GM19463 (cell line): Measurements from ENCODE around the gene CD68.
A peak's percentile ranks its signal among the peaks of the same experiment; 100 is the strongest.

Experiments used
- ATAC-seq: cut with Tn5 transposase; IDR thresholded peaks from one replicate; pipeline ENCODE4 v1.9.1; 2021; ENCODE audit warnings: mild to moderate bottlenecking, moderate library complexity; ENCODE audit not compliant: unreplicated experiment

CD68 gene

DNA sequence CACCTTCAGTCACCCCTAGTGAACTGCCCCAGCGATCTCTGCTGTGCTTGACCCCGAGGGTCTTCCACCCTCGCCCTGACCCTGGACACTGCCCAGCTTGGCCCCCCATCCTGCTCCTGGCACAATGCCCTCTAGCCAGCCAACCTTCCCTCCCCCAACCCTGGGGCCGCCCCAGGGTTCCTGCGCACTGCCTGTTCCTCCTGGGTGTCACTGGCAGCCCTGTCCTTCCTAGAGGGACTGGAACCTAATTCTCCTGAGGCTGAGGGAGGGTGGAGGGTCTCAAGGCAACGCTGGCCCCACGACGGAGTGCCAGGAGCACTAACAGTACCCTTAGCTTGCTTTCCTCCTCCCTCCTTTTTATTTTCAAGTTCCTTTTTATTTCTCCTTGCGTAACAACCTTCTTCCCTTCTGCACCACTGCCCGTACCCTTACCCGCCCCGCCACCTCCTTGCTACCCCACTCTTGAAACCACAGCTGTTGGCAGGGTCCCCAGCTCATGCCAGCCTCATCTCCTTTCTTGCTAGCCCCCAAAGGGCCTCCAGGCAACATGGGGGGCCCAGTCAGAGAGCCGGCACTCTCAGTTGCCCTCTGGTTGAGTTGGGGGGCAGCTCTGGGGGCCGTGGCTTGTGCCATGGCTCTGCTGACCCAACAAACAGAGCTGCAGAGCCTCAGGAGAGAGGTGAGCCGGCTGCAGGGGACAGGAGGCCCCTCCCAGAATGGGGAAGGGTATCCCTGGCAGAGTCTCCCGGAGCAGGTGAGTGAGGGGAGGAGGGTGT is 20.7 kb upstream of the CD68 start, which contains the start of gene TNFSF13:
TSS of gene TNFSF13 (plus strand) at position 207 of the 776 bp plus-strand sequence. CDS start at position 497, 290 bp downstream.
- ATAC-seq, result no peak

DNA sequence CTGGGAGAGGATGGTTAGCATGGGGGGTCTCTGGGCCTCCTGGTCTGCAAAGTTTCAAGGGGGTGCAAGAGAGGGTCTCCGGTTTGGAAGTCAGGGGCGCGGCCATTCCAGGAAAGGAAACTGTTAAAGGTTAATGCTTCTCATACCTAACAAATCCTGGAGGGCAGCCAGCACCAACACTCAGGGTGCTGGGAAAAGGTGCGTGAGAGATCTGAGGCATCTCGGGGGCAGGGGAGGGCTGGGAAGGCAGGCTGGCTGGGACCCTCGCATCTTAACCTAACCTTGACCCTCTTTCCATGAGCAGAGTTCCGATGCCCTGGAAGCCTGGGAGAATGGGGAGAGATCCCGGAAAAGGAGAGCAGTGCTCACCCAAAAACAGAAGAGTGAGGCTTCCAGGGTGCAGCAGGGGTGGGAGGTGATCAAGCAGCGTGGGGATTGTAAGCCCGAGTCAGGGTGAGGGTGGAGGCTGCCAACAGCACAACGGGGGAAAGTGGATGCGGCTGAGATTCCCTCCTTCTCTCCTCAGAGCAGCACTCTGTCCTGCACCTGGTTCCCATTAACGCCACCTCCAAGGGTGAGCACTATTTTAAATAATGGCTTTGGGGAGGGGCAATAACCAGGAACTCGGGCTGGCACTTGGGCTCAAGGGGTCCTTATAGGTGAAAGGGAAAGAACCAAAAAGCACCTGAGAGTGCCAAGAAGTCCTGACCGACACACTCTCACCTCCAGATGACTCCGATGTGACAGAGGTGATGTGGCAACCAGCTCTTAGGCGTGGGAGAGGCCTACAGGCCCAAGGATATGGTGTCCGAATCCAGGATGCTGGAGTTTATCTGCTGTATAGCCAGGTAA is 19.9 kb upstream of the CD68 start:
- no peak for ATAC-seq

DNA sequence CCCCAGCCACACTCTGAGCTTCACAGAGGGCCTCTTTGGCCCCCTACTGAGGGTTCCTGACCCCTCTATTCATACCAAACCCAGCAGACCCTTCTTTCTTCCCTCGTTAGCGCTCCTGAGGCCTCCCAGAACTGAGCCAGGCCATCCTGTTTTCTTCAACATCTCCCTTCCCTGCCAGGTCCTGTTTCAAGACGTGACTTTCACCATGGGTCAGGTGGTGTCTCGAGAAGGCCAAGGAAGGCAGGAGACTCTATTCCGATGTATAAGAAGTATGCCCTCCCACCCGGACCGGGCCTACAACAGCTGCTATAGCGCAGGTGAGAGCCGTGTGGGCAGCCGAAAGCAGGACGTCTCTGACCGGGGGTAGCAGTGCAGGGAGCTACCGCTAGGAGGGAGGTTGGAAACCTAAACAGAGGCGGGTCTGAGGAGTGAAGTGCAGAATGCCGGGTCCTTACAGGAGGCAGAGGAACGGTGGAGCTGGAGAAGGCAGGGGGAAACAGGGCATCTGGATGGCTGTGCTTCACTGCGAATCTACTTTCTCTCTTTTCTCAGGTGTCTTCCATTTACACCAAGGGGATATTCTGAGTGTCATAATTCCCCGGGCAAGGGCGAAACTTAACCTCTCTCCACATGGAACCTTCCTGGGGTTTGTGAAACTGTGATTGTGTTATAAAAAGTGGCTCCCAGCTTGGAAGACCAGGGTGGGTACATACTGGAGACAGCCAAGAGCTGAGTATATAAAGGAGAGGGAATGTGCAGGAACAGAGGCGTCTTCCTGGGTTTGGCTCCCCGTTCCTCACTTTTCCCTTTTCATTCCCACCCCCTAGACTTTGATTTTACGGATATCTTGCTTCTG is 19.0 kb upstream of the CD68 start:
- no peak for ATAC-seq

DNA sequence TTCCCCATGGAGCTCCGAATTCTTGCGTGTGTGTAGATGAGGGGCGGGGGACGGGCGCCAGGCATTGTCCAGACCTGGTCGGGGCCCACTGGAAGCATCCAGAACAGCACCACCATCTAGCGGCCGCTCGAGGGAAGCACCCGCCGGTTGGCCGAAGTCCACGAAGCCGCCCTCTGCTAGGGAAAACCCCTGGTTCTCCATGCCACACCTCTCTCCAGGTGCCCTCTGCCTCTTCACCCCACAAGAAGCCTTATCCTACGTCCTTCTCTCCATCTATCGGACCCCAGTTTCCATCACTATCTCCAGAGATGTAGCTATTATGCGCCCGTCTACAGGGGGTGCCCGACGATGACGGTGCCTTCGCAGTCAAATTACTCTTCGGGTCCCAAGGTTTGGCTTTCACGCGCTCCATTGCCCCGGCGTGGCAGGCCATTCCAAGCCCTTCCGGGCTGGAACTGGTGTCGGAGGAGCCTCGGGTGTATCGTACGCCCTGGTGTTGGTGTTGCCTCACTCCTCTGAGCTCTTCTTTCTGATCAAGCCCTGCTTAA is 18.3 kb upstream of the CD68 start:
- ATAC-seq, result peak; percentile 48

DNA sequence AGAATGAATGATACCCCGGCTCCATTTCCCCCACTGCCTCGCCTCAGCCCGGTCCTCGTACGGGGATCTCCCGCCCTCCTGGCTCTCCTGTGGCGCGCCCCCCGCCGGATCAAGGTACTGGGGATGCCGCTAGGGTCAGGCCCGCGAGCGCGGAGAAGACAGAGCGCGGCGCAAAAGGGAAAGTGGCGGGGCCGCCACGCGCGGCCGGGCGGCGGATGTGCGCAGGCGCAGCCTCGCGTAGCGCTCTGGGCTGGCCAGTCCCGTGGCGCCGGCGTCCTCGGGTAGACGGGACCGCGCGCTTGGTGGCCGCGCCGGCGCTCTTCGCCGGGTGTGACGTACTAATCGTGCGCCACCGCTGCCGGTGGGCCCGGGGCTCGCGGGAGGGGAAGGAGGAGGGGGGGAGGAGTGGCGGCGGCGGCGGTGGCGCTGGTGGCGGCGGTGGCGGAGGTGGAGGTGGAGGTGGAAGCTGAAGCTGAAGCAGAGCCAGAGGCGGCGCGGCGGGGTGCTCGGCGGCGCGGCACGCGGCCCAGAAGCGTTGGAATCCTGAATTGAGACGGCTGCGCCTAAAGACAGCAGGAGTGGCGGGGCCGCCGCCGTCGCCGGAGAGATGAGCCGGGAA is 17.7 kb upstream of the CD68 start, which contains the start of gene SENP3:
TSS of gene SENP3 (plus strand) at position 331 of the 619 bp plus-strand sequence. CDS start 1,158 bp downstream, outside the sequence.
- peak; percentile 61 for ATAC-seq

DNA sequence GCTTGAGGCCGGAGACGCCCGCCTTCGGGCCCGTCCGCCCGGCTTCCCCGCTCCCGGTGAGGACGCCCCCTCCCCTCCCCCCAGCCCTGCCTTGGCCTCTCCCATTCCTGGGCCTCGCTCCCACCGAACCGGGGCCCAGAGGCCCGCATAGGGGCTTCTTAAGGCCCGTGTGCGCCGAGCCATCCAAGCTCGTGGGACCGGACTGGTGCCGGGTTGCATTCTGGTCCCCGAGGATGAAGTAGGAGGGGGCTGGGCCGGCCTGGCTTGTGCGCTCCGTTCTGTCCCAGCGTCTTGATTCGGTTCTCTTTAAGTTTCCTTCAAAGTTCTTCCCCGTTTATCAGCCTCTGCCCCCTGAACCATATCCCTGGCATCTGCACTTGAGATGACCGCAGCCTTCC is 17.2 kb upstream of the CD68 start:
- no peak for ATAC-seq

DNA sequence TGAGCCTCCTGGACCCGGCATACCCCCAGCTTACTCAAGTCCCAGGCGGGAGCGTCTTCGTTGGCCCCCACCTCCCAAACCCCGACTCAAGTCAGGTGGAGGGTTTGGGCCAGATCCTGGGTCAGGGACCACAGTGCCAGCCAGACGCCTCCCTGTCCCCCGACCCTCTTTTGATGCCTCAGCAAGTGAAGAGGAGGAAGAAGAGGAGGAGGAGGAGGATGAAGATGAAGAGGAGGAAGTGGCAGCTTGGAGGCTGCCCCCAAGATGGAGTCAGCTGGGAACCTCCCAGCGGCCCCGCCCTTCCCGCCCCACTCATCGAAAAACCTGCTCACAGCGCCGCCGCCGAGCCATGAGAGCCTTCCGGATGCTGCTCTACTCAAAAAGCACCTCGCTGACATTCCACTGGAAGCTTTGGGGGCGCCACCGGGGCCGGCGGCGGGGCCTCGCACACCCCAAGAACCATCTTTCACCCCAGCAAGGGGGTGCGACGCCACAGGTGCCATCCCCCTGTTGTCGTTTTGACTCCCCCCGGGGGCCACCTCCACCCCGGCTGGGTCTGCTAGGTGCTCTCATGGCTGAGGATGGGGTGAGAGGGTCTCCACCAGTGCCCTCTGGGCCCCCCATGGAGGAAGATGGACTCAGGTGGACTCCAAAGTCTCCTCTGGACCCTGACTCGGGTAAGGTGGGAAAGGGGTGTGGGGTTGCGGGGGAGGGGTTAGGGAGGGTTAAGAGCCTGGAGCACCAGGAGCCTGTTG is 16.1 kb upstream of the CD68 start:
- no peak for ATAC-seq

DNA sequence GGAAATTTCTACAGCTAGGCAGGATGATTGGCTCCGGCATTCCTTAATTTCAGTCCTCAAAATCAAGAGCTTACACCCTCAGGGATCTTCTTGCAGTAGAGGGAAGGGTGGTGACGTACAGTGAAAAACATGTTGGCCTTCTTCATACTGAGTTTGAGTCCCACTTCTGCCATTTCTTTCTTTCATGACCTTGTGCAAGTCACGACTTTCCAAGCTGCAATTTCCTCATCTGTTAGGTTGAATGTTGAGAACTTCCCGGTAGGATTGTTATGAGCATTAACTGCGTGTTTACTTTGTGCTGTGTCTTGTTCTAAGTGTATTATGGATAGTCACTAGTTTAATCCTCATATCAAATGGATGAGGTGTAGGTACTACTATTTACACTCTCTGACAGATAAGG is 9.9 kb upstream of the CD68 start:
- no peak for ATAC-seq

DNA sequence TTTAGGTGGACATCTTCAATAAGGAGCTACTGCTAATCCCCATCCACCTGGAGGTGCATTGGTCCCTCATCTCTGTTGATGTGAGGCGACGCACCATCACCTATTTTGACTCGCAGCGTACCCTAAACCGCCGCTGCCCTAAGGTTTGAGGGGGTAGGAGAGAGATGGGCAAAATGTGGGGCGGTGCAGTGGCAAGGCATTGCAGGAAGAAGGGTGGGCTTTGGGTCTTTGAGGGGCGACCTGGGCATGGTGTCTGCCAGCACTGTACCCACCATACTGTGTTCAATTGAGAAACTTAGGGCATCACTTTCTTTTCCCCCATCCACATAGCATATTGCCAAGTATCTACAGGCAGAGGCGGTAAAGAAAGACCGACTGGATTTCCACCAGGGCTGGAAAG is 9.1 kb upstream of the CD68 start:
- no peak for ATAC-seq

DNA sequence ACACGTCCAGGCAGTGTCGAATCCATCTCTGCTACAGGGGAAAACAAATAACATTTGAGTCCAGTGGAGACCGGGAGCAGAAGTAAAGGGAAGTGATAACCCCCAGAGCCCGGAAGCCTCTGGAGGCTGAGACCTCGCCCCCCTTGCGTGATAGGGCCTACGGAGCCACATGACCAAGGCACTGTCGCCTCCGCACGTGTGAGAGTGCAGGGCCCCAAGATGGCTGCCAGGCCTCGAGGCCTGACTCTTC is 7.2 kb upstream of the CD68 start:
- ATAC-seq, result peak; percentile 90

DNA sequence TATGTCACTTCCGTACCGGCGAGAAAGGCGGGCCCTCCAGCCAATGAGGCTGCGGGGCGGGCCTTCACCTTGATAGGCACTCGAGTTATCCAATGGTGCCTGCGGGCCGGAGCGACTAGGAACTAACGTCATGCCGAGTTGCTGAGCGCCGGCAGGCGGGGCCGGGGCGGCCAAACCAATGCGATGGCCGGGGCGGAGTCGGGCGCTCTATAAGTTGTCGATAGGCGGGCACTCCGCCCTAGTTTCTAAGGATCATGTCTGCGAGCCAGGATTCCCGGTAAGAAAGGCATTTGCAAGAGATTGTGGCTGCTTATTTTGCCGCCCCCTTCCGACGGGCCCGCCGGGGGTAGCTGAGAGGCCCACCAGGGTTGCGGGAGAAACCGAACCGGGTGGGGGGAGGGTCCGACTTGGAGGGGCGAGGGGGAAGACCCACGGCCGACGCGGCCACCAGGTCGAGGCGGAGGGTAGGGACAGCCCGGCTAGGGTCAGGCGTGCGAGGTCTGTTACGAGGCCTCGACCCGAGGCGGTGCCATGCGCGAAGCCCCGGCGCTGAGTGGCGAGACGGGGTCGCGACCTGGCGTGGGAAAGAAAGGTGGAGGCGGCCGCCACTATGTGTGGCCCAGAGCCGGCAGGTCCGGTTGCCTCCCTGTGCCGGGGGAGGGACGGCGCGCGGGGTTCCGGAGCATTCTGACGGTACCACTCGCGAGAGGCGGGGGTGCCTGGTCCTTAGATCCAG is 6.7 kb upstream of the CD68 start:
- no peak for ATAC-seq

DNA sequence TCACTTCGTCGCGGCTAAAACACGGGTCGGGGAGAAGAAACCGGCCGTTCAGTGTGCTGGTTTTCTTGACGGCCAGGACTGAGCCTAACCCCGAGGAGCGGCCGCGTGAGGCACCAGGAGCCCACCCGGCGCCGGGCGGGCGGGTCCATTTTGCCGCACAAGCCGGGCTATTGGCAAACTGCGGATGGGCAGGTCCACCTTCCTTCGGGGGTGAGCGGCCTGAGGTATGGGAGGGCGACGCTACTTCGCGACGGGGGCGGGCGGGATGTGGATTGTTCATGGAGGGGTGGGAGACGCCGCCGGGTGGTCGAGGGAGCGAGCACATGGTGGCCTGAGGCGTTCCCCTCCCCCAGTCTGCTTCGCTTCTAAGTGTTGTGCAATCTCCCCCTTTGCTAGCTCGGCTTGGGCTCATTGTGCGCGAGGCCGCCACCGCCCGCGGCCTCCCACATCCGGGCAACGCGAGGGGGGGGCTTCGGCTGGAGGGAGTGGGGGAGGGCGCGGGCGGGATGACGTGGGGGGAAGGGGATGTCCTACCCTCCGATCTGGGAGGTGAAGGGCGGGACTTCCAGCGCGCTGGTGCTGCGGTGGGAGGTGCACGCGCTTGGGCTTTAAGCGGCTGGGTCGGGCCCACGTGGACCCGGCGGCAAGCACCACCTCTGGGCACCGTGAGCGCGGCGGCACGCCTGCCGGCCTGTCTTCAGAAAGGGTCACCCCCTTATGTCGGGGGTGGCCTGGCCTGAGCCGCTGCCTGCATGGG is 5.9 kb upstream of the CD68 start:
- ATAC-seq, result no peak

DNA sequence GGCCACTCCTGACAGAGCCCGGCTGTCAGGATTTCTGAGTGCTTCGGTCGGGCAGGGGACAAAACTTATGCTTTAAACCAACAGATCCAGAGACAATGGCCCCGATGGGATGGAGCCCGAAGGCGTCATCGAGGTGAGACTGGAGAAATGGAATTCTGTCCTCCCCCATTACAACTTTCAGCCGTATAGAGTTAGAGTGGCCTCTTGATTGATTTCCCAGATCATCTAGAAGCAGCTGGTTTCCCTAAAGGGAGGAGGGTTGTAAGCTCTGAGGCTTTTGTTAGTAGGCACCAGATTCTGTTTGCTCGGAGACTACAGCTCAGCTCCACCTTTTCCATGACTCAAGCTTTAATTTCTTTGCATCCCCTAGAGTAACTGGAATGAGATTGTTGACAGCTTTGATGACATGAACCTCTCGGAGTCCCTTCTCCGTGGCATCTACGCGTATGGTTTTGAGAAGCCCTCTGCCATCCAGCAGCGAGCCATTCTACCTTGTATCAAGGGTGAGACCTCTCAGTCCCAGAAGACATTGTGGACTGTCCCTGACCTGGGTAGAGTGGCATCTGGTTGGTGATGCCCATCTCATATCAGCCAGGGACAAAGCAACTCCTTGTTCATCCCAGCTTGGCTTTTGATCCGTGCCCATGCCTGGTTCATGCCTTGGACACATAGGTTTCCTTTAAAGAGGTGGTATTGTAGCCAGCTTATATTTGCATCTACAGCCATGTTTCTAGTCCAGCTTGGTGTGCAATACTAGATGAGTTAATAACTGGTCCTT is 5.1 kb upstream of the CD68 start:
- ATAC-seq, result no peak

DNA sequence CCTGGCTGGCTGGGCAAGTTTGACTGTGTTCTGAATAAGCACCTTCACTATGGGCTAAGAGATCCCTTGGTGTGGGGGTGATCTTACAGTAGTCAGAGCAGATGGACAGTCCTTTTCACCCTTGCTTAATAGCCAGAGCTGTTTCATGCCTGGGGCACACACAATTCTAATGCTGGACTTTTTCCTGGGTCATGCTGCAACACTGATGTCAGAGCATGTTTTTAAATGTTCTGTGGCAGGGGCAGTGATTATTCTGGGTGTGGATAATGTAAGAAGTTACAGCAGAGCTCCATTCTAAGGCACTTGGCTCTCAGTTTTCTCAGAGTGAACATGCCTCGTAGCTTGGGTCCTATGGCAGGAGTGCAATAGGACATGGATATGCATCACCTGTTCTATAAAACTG is 4.0 kb upstream of the CD68 start:
- no peak for ATAC-seq

DNA sequence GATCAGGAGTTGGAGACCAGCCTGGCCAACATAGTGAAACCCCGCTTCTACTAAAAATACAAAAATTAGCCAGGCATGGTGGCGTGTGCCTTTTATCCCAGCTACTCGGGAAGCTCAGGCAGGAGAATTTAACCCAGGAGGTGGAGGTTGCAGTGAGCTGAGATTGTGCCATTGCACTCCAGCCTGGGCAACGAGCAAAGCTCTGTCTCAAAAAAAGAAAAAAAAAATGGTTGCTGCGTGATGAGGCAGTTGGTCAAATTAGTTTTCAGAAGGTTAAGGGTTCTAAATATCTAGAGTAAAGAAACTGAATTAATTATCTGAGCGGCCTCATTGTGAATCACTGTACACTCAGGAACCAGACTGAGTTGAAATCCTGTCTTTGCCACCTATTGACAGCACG is 3.5 kb upstream of the CD68 start:
- no peak for ATAC-seq

DNA sequence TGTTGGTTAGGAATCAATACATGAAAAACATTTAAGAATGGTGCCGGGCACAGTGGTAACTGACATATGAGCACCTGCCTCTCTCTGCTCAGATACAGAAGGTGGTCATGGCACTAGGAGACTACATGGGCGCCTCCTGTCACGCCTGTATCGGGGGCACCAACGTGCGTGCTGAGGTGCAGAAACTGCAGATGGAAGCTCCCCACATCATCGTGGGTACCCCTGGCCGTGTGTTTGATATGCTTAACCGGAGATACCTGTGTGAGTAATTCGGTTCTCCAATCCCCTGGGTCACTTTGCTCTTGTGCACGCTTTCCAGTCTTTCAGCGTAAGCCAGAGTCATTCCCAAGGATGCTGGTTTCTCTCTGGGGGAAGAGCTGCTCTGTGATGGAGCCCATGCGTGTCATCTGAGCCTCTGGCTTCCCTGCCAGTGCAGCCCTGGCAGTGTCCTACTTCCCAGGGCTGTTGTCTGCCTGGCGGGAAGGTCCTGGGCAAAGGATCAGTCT is 3.0 kb upstream of the CD68 start:
- no peak for ATAC-seq
